Islet precursor cell (in vitro differentiated cells): Measurements from ENCODE around the gene LANCL1.
"Not testable (repeated sequence)": the region's sequence is repeated elsewhere in the genome, so short reads cannot be mapped to it uniquely, and the experiment has no call there.

Source experiments
- DNase-seq: peaks from one replicate; pipeline ENCODE4 v3.0.0-alpha.2; 2018

LANCL1 gene

GRCh38 chr2:210458395-210458794 is 18.2 kb downstream of the LANCL1 start:
- DNase-seq: no peak

DNA sequence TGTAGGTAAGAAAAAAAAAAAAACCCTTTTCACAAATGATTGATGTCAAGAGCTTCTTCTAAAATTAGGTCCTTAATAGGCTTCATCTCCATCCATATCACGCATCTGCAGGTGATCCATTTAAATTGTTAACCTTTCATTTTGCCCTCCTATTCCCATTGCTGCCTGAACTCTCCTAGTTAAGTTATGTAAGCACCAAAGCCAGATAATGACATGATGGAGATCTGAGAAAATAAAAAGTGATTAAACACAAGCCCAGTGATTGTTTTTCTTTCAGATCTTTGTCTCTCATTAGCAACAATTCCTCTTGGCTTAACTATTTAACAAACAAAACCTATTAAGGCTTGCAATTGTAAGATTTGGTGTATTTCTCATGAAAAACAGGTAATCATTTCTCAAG is 20.0 kb downstream of the LANCL1 start:
- DNase-seq: no peak

DNA sequence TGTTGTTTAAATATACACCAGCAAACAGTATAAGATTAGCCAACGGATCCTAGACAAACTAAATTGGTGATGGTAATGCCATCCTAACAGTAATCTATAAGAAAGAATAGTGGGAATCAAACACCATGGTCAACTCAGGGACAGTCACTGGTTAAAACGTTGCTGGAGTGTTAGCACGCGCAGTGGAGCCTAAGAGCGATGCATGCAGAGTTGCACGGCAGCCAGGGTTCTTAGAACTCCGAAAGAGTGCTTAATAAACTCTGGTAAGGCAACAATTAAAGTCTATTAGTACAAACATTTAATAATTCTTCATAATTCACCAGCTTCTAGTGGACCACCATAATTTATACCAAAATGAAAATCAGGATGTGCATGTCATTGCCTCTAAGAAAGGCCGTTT is 22.2 kb downstream of the LANCL1 start:
- no peak for DNase-seq

- DNase-seq: no peak
Measured at GRCh38 chr2:210452194-210452593, 24.4 kb downstream of the LANCL1 start.

GRCh38 chr2:210450942-210451341 is 25.6 kb downstream of the LANCL1 start:
- DNase-seq: not testable (repeated sequence)

- DNase-seq: no peak
Measured at GRCh38 chr2:210445732-210446131, 30.8 kb downstream of the LANCL1 start.

- no peak for DNase-seq
Measured at GRCh38 chr2:210445116-210445707, 31.3 kb downstream of the LANCL1 start.

DNA sequence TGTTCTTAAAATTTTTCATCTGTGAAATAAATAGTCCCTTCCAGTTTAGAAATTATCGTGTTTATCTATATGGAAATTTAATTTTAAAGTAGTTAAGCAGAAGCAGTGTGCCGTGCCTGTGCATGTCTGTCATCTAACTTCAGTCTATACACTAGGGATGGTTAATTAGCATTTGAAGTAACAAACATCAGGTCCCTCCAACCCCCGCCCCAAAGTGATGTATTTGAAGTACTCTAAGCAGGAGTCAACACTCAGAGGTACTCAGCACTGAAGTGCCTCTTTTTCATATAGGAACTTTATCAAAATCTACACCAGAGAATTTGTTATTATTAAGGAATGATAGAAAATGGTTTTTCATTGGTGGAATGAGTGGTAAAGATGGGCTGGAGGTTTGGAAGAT is 33.0 kb downstream of the LANCL1 start:
- no peak for DNase-seq

DNA sequence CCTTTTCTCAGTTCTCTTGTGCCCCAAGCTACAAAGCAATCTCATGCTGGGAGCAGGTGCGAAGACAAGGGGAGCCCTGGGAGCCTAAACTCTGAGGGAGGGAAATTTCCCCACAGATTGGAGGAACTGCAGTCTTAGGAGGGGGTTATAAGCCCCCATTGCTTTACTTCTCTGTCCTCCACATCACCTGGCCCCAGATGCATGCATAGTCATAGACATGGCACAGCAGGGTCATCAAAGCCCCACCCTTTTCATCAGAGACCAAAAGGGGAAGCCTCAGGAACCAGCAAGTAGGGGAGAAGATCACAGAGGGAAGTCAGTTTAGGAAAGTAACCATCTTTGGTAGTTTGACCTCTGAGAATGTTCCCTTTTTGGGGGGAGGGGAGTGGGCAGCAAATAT is 33.7 kb downstream of the LANCL1 start:
- no peak for DNase-seq

DNA sequence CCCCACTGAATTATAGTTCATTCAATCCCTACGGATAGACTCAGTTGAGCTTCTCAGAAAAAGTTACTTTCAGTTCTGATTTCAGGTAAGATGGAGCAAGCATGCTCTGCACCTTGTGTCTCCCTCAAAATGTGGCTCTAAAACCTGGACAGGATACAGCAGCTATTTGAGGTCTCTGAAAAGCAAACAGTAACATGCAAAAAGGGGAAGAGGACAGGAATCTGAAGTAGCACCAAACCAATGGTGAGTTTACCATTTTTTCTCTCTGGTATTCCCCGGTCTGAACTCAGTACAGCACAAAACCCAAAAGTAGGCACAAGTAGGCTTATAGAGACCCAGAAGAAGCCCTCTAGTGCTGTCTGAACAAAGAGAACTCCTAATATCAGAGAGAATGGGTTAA is 34.1 kb downstream of the LANCL1 start:
- DNase-seq: no peak

DNA sequence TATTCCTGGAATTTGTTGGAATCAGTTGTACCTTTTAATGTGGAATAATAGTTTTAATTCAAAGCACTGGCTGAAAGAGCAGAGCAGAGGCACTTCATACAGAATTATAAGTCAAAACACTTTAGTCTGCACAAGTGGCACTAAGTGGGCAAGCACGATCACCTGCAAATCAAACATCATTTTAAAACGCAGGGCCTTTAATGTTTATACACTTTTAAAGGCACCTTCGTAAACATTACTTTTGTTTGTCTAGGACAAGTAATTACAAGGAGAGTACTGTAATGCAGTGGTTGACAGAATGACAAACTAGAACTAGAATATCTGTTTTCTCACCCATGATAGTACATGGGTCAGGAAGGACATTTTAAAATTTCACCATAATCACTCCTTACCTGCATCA is 36.4 kb downstream of the LANCL1 start:
- no peak for DNase-seq

DNA sequence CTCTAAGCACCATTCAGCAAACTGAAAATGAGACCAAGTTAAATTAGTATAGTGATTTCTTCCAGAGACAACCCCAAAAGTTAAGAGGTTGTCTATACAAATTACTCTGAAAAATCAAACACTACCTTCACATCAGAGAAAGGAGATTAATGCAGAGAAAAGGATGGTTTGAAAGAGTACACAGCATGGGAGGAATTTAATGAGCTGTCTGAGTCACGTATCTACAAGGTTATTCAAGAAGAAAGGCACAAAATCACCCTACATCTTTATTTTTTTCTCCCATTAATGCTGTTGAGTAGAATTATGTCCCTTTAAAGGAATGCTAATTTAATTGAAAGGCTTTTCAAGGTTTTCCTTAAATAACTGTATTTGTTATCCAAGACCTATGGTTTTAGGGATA is 41.1 kb downstream of the LANCL1 start:
- no peak for DNase-seq

GRCh38 chr2:210432633-210433032 is 43.9 kb downstream of the LANCL1 start:
- no peak for DNase-seq

DNA sequence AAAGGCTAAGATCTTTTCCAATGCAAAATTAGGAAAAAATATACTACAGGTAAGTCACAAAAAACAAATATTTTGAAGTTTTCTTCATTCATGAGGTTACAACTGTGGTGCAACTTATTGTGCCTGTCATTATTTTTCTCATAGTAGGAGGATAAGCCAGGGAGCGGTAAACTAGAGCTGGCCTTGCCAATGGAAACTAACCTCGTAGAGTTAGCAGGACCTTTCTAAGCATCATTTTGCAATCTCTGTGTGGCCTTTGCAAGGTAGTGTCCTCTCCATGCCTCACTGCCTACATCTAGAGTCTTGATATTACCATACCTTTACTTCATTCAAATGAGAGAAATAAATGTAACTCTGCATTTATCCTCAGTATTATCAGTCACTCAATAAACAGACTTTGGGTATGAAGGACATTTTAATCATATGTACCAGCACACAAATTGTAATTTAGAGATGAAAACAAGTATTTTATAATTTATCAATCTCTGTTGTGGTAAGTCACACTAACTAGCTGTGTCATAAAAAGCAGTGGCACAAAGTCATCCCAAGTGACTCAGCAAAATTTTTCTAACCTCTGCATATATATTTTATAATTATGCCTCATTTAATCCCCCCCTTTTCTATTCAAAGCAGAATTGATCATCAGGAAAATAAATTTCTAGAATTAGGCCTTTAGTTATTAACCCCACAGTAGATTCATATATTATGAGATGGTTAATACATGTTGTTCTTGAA is 47.0 kb downstream of the LANCL1 start:
- no peak for DNase-seq

DNA sequence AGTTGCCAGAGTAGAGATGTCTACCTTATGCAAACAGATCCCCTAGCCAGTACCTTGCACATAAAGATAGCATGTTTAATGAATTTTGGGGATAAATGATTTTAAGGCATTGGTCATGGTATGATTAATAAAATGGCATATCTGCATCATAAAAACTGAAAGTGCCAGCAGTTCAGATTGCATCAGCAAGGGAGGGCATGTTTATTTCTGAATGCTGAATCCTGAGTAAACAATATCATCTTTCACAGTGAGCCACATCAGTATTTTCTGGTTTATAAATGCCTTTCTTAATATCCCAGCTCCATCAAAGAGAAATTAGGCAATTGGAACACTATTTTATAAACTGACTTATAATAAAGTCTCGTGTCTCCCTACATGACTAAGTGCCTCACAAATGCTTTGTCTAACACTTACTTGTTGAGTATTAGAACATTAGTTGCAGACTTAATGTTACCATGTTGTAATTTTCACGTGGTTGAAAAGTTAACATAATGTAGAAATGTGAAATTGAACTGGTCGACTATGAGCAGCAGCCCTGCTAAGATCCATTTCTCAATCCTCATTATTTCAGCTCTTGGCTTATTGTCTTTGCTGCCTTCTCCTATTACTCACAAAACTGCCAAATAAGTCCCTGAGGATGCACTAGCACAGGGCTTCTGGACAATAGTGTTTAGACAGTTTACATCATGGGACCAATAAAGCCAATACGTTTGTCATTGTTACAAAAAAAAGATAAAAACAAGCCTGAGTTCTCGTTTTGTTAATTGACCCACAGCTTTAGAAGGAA is 48.0 kb downstream of the LANCL1 start:
- DNase-seq: no peak

DNA sequence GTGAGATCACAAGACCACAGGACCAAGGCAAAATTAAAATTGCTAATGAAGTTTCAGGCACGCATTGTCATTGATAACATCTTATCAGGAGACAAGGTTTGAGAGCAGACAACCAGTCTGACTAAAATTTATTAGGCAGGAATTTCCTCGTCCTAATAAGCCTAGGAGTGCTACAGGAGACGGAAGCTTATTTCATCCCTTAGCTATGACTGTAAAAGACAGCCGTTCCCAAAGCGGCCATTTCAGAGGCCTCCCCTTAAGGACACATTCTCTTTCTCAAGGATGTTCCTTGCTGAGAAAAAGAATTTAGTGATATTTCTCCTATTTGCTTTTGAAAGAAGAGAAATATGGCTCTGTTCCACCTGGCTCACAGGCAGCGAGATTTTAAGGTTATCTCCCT is 49.2 kb downstream of the LANCL1 start:
- DNase-seq: not testable (repeated sequence)

DNA sequence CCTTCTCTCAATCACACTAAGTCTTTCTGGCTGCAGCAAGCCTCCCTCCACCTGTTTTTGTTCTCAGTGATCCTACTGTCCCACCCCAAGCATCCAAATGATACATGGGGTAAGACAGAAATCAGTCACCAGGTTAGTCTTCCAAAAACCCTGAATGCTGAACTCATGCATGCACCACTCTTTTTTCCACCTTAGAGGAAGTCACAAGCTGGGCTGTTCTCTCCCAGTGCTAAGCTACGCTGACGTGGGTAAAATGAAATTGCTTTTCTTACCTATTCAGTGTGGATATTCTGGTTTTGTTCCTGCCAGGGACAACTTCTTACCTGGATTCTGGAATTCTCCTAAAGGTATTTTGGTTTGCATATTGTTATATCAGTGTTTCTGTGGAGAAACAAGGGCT is 54.2 kb downstream of the LANCL1 start:
- DNase-seq: no peak

DNA sequence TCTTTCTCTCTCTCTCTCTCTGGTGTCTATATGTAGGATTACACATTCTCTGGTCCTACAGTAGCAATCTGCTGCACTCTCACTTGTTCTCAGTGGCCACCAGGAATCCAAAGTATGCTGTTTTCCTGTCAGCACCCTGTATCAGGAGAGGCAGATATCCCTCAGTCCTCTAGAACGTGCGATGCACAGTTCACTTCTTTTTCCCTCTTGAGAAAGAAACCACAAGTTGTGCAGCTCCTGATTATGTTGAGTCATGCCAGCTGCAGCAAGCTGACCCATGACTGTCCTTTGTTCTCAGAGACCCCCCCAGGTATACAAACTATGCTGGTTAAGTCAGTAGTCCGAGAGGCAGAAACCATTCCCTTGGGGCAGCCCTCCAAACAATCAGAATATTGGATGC is 54.6 kb downstream of the LANCL1 start:
- DNase-seq: peak; percentile 79

- DNase-seq: no peak
Measured at GRCh38 chr2:210412660-210413059, 63.9 kb downstream of the LANCL1 start.

DNA sequence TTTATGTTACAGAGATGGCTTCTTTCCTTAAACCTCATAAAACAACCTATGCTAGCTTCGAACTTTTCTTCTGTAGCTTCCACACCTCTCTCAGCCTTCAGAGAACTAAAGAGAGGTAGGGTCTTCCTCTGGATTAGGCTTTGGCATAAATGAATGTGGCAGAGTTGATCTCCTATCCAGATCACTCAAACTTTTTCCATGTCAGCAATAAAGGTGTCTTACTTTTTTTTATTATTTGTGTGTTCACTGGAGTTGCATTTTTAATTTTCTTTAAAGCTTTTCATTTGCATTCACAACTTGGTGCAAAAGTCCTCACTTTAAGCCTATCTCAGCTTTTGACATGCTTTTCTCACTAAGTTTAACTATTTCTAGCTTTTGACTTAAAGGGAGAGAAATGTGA is 66.0 kb downstream of the LANCL1 start:
- no peak for DNase-seq

GRCh38 chr2:210399440-210400041 is 77.0 kb downstream of the LANCL1 start:
- no peak for DNase-seq

DNA sequence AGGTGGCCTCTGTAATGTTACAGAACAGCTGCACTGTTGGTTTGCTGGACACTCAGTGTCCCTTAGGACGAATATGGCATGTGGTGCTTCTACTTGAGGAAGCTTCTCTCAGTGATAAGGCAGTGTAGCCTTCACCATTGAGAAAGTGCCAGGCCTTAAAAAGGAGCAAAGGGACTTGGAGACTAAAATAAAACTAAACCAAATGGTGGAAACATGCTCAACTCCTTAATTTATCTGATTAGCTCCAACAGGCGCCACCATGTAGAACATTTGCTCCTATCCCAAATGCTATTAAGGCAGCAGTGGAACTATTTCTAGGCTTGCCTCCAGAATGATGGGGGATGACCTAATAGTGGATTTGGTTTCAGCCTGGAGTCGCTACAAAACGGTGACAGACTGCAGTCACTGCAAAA is 84.1 kb downstream of the LANCL1 start:
- DNase-seq: no peak

- no peak for DNase-seq
Measured at GRCh38 chr2:210389856-210390255, 86.7 kb downstream of the LANCL1 start.

DNA sequence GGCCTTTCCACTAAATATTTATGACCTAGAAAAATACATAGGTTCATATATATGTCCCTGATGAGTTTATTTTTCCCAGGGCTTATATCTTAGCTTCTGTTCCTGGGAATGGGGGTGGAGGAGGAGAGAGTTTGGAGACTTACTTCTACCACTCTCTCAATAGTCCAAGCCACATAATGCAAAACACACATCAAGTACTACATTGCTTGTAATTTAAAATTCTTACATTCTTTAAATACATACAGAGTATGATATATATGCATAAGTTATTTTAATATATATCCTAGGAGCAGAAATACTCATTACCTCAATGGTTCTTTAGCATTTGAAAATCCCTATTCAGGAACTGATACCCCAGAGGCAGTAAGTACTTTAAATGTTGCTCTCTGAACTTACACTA is 88.4 kb downstream of the LANCL1 start:
- DNase-seq: no peak
